HG03066 (cell line): Measurements from ENCODE around the gene HOXC11.

Experiments
- ATAC-seq: cut with Tn5 transposase; IDR thresholded peaks from one replicate; pipeline ENCODE4 v1.9.1; 2021; ENCODE audit warnings: low read depth; ENCODE audit not compliant: unreplicated experiment

Gene HOXC11

GRCh38 chr12:53995378-53996239 lies 22.7 kb downstream of the HOXC11 start:
- ATAC-seq = no peak

GRCh38 chr12:53996240-53997203 lies 23.6 kb downstream of the HOXC11 start:
- ATAC-seq = no peak

- ATAC-seq = no peak
Observed at GRCh38 chr12:53997204-53998109, 24.5 kb downstream of the HOXC11 start.

- no peak for ATAC-seq
Observed at GRCh38 chr12:53998110-53998899, 25.4 kb downstream of the HOXC11 start.

- no peak for ATAC-seq
Observed at GRCh38 chr12:53998900-53999236, 25.9 kb downstream of the HOXC11 start.

- ATAC-seq = no peak
Observed at GRCh38 chr12:53999559-54000115, 26.7 kb downstream of the HOXC11 start.

- no peak for ATAC-seq
Observed at GRCh38 chr12:54000116-54001114, 27.5 kb downstream of the HOXC11 start, which contains the start of gene HOXC9. Gene HOXC9 (plus strand): TSS chr12:54000161. CDS start chr12:54000189, 28 bp downstream.

GRCh38 chr12:54001283-54002187 lies 28.6 kb downstream of the HOXC11 start:
- ATAC-seq = no peak

GRCh38 chr12:54002278-54002914 lies 29.5 kb downstream of the HOXC11 start:
- ATAC-seq = no peak

- ATAC-seq = no peak
Observed at GRCh38 chr12:54002915-54003389, 30.0 kb downstream of the HOXC11 start.

GRCh38 chr12:54003625-54004024 lies 30.7 kb downstream of the HOXC11 start:
- ATAC-seq = no peak

GRCh38 chr12:54004063-54004840 lies 31.3 kb downstream of the HOXC11 start:
- ATAC-seq = no peak

GRCh38 chr12:54004841-54005530 lies 32.1 kb downstream of the HOXC11 start:
- no peak for ATAC-seq

GRCh38 chr12:54005531-54005852 lies 32.6 kb downstream of the HOXC11 start:
- no peak for ATAC-seq

- peak; percentile 70 for ATAC-seq
Observed at GRCh38 chr12:54005853-54006558, 33.1 kb downstream of the HOXC11 start.
